ENCODE data around the gene TGFB1I1.
"Not testable (repeated sequence)": the region's sequence is repeated elsewhere in the genome, so short reads cannot be mapped to it uniquely, and the experiment has no call there.

The TGFB1I1 gene

DNA sequence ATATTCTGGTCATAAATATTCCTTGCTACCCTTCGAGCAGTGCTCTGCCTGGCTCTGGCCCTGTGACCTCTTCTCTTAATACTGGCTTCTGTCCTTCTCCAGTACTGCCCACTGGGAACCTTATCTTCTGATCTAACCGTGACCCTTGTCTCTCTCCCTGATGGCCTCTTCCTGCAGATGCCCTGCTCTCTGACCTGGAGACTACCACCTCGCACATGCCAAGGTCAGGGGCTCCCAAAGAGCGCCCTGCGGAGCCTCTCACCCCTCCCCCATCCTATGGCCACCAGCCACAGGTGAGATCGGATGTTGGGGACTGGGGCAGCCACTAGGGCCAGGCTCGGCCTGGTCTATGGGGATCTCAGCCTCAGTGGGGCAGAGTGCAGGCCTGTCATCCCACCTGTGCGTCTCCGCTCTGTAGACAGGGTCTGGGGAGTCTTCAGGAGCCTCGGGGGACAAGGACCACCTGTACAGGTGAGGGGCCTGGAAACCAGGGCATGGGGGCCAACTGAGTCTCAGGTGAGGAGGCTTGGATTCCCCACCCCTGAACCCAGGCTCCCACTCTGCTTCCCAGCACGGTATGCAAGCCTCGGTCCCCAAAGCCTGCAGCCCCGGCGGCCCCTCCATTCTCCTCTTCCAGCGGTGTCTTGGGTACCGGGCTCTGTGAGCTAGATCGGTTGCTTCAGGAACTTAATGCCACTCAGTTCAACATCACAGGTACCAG lies 1.5 kb downstream of the TGFB1I1 start:
- DNase-seq, result no peak

- DNase-seq, result no peak
These were observed 2.3 kb downstream of the TGFB1I1 start for GRCh38 chr16:31474173-31474714.

DNA sequence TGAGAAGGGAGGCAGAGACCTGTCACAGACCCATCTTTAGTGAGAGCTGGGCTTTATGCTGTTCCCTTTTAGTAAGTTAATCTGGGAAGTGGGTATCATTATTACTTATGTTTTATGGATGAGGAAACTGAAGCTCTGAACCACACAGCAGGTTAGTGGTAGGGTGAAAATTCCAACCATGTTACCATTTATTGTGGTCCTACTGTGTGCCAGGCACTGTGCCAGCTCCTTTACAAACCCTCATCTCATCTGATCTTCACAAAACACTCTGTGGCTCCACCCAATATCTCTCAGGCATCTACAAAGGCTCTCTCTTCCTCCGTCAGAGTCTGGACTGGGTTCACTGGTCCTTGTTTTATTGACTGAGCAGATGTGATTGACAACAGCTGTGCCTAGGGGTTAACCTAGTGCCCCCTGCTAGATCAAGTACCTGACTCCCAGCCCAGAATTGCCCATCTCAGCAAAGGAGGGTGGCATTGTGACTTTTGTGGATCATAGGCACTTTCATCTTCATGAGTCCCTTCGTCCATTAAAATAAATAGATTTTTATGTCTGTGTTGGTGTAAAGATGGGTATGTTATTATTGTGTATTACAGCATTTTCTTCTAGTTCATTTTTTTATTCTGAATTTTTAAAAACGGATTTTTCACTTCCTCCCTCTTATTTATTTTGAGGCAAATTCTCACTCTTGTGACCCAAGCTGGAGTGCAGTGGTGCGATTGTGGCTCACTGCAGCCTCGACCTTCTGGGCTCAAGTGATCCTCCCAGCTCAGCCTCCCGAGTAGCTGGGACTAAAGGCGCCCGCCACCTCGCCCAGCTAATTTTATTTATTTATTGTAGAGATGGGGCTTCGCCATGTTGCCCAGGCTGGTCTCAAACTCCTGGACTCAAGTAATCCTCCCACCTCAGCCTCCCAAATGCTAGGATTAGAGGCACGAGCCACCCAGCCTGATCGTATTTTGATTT lies 3.1 kb downstream of the TGFB1I1 start:
- no peak for DNase-seq

- DNase-seq, result no peak
These were observed 4.0 kb downstream of the TGFB1I1 start for GRCh38 chr16:31475946-31476302.

DNA sequence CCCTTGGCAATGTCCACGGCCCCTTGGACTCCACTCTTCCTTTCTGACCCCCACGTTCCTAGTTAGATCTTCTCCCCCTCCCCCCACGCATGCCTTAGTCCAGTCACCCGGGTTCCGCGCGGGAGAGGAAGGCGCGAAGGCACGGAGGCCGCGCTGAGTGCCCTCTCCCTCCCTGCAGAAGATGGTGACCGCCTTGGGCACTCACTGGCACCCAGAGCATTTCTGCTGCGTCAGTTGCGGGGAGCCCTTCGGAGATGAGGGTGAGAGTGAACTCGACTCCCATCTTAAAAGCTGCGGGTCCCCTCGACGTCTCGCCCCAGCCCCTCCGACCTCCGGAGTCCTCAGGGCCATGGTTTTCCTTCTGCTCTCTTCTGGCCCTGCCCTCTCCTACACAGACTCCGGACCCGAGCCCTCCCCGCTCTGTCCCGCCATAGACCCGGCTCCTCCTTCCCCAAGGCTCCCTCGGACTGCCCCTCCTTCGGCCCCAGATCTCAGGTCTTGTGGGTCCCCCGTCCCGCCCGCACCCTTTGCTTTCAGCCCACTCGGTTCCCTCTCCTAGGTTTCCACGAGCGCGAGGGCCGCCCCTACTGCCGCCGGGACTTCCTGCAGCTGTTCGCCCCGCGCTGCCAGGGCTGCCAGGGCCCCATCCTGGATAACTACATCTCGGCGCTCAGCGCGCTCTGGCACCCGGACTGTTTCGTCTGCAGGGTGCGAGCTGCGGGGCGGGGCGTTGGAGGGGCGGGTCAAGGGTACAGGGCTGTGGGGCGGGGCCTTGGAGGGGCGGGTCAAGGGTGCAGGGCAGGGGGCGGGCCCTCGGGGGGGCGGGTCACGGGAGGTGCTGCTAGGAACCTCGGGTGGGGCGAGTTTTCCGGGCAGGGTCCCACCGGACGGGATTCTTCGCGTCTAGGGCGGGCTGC lies 4.6 kb downstream of the TGFB1I1 start:
- DNase-seq, result peak; percentile 94

- DNase-seq, result no peak
These were observed 5.6 kb downstream of the TGFB1I1 start for GRCh38 chr16:31477220-31478216.

- no peak for DNase-seq
These were observed 7.0 kb downstream of the TGFB1I1 start for GRCh38 chr16:31478956-31479355.

GRCh38 chr16:31479751-31480150 lies 7.8 kb downstream of the TGFB1I1 start:
- no peak for DNase-seq

DNA sequence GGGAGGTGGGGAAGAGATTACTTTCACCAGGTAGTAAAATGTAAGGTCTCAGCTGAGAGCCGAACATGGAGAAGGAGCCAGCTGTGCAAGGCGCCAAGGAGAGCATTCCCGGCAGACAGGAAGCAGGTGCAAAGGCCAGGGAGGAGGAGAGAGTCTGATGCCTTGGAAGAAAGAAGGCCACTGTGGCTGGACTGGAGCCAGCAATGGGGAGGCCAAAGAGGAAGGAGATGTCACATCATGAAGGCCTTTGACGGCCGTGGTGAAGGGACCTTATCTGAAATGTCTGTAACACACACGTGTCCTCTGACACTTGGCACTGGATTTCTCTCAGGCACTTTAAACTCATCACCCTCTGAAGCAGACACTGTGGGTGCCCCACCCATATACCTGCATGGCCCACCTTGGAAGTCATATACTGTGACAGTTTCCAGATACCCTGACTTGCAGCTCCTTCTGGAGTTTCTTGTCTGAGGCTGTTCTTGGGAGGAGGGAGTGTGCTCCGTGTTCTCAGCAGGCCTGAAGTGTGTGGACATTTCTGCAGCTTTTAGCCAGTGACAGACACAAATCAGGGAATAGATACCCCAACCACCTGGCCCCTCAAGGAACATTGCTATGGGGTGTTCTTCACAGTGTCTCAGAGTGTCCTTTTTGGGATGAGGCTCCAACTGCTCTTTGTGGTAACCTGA lies 9.0 kb downstream of the TGFB1I1 start:
- DNase-seq, result no peak

DNA sequence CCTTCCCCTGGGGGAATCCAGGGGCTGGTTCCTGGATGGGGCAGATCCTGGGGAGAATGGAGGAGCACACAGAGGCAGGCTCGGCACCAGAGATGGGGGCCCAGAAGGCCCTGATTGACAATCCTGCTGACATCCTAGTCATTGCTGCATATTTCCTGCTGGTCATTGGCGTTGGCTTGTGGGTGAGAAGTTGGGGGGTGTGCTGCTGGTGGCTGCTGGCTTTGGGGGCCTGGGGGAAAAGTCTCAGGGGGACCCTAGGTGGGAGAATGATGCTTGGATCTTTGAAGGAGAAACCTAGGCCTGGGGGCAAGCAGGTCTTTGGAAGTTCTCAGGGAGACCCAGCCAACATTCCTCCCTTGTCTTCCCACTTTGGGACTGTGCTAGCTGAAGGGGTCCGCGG lies 11.1 kb downstream of the TGFB1I1 start, which contains the start of gene SLC5A2:
SLC5A2 (plus strand) TSS at position 43 of the 400 bp plus-strand sequence; CDS start at position 57, 14 bp downstream.
- no peak for DNase-seq

- not testable (repeated sequence) for DNase-seq
These were observed 12.1 kb downstream of the TGFB1I1 start for GRCh38 chr16:31484048-31484447.

- no peak for DNase-seq
These were observed 12.7 kb downstream of the TGFB1I1 start for GRCh38 chr16:31484491-31485171.

- DNase-seq, result no peak
These were observed 13.6 kb downstream of the TGFB1I1 start for GRCh38 chr16:31485571-31485970.

GRCh38 chr16:31486045-31486444 lies 14.1 kb downstream of the TGFB1I1 start:
- no peak for DNase-seq

DNA sequence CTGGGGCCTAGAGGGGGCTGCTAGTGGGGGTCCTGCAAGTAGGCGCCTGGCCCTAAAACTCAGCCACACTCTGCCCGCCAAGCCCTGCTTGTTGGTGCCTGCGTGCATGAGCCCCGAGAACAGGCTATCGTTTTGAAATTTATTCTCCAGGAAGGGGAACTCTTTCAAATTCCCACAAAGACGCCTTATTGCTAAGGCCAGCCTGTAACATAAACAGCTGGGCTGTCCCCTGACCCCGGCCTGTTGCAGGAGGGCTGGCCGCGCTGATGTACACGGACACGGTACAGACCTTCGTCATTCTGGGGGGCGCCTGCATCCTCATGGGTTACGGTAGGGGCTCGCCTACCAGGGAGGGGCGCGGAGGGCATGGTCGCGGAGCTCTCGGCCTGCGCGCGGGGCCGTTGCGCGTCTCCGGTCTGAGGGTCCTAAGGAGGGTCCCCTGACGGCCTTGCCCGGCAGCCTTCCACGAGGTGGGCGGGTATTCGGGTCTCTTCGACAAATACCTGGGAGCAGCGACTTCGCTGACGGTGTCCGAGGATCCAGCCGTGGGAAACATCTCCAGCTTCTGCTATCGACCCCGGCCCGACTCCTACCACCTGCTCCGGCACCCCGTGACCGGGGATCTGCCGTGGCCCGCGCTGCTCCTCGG lies 15.2 kb downstream of the TGFB1I1 start:
- no peak for DNase-seq

DNA sequence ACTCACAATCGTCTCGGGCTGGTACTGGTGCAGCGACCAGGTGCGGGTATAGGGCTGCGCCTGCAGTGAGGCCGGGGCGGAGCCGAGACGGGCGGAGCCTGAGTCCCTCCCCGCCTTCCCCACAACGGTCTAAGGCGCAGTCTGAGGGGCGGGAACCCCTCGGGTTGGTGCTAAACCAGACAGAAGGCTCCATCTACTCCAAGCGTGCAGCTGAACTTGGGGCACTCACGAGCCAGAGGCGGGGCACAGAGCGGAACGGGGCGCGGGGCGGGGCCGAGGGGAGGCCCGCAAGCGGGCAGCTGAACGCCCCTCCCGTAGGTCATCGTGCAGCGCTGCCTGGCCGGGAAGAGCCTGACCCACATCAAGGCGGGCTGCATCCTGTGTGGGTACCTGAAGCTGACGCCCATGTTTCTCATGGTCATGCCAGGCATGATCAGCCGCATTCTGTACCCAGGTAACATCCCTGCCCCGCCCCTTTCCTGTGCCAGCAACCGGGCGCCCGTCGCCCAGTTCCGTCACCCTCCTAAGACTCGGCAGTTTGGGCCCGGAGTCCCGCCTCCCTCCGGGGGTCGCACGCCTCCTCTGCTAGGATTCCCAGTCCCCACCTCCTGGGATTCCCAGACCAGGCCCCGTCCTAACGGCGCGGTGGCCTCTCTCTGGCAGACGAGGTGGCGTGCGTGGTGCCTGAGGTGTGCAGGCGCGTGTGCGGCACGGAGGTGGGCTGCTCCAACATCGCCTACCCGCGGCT lies 15.9 kb downstream of the TGFB1I1 start:
- DNase-seq, result peak; percentile 58

DNA sequence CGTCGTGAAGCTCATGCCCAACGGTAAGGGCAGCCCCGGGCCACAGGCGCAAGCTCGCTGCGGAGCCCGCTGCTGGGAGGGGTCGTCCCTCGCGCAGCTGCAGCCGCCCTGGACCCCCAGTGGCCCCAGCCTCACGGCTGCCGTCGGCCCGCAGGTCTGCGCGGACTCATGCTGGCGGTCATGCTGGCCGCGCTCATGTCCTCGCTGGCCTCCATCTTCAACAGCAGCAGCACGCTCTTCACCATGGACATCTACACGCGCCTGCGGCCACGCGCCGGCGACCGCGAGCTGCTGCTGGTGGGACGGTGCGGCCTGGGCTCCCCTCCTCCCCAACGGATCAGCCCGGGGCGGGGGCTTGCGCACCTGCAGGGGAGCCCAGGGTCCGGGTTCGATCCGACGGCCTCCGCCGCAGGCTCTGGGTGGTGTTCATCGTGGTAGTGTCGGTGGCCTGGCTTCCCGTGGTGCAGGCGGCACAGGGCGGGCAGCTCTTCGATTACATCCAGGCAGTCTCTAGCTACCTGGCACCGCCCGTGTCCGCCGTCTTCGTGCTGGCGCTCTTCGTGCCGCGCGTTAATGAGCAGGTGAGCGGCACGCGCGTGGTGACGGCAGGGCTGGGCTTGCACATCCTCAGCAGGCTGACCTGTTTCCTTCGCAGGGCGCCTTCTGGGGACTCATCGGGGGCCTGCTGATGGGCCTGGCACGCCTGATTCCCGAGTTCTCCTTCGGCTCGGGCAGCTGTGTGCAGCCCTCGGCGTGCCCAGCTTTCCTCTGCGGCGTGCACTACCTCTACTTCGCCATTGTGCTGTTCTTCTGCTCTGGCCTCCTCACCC lies 16.7 kb downstream of the TGFB1I1 start:
- DNase-seq, result no peak

DNA sequence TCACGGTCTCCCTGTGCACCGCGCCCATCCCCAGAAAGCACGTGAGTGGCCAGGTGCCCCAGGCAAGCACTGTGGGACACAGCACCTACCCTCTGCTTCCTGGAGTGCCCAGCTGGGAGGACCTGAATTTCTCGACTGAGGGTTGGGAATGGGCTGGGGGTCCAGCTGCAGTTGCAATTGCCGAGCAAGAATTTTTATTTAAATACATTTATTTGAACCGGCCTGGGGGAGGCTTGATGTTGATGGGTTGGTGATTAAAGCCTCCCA lies 17.3 kb downstream of the TGFB1I1 start:
- no peak for DNase-seq
